Measurements from ENCODE around the gene DGAT2.

GRCh38 chr11:75822541-75822940 is 54.0 kb downstream of the DGAT2 start:
- TF ChIP-seq CTCF (IDR thresholded peaks at IDR 0.05; ENCODE audit: borderline replicate concordance, extremely low read depth, low read length, poor library complexity, severe bottlenecking): no peak
- no peak for TF ChIP-seq EZH2 (IDR thresholded peaks at IDR 0.05; ENCODE audit: borderline replicate concordance, low read depth, low read length, severe bottlenecking)
